DMS 273 (cell line): ENCODE measurements around the gene GARIN6.
"Not testable (repeated sequence)": the region's sequence is repeated elsewhere in the genome, so short reads cannot be mapped to it uniquely, and the experiment has no call there.

Experiments
- DNase-seq: peaks from one replicate; lab custom pipeline; 2025; ENCODE audit not compliant: unreplicated experiment; lab: John Stamatoyannopoulos, UW

Gene GARIN6

GRCh38 chr12:99647453-99647852 is at the start of gene GARIN6:
Gene GARIN6, plus strand, starts transcription at chr12:99647753. Its CDS starts 422 bp downstream, at chr12:99648175.
- no peak for DNase-seq

GRCh38 chr12:99598785-99599184 is 48.8 kb upstream of the GARIN6 start:
- no peak for DNase-seq

GRCh38 chr12:99600388-99600787 is 47.2 kb upstream of the GARIN6 start:
- no peak for DNase-seq

- no peak for DNase-seq
These were observed 37.9 kb upstream of the GARIN6 start for GRCh38 chr12:99609455-99610181.

- DNase-seq = no peak
These were observed 36.4 kb upstream of the GARIN6 start for GRCh38 chr12:99611117-99611516.

- DNase-seq = no peak
These were observed 36.0 kb upstream of the GARIN6 start for GRCh38 chr12:99611599-99611998.

- DNase-seq = no peak
These were observed 28.9 kb upstream of the GARIN6 start for GRCh38 chr12:99618657-99619056.

GRCh38 chr12:99619389-99620158 is 28.0 kb upstream of the GARIN6 start:
- peak; percentile 58 for DNase-seq

GRCh38 chr12:99620159-99620479 is 27.4 kb upstream of the GARIN6 start:
- no peak for DNase-seq

GRCh38 chr12:99624591-99624990 is 23.0 kb upstream of the GARIN6 start:
- not testable (repeated sequence) for DNase-seq

GRCh38 chr12:99627459-99627858 is 20.1 kb upstream of the GARIN6 start:
- DNase-seq = no peak

- no peak for DNase-seq
These were observed 2.9 kb upstream of the GARIN6 start for GRCh38 chr12:99644629-99645028.

- DNase-seq = no peak
These were observed 630 bp downstream of the GARIN6 start for GRCh38 chr12:99648183-99648582.

- DNase-seq = no peak
These were observed 2.0 kb downstream of the GARIN6 start for GRCh38 chr12:99649551-99649950.

- peak; percentile 2 for DNase-seq
These were observed 11.3 kb downstream of the GARIN6 start for GRCh38 chr12:99658671-99659349.

GRCh38 chr12:99670635-99671034 is 23.1 kb downstream of the GARIN6 start:
- DNase-seq = no peak

- DNase-seq = no peak
These were observed 32.7 kb downstream of the GARIN6 start for GRCh38 chr12:99680276-99680675.

- DNase-seq = peak; percentile 1
These were observed 38.6 kb downstream of the GARIN6 start for GRCh38 chr12:99686142-99686541.

- DNase-seq = no peak
These were observed 47.5 kb downstream of the GARIN6 start for GRCh38 chr12:99695050-99695449.
